DND-41 (cell line): ENCODE data around the gene ZNF528.

Source experiments
- CTCF ChIP-seq: IDR thresholded peaks from 2 replicates; pipeline ENCODE4 v1.5.1; 2012; ENCODE audit warnings: borderline replicate concordance, low read length, moderate library complexity, mild to moderate bottlenecking; ENCODE audit not compliant: poor library complexity, severe bottlenecking; ENCODE audit errors: extremely low read depth
- EZH2 ChIP-seq: IDR thresholded peaks from 3 replicates; pipeline ENCODE4 v1.6.1; 2012; ENCODE audit warnings: borderline replicate concordance, low read depth, mild to moderate bottlenecking, moderate library complexity, low read length, inconsistent platforms; ENCODE audit not compliant: severe bottlenecking

GRCh38 chr19:52397310-52398080 is at the start of gene ZNF528:
- TF ChIP-seq CTCF = no peak
- no peak for TF ChIP-seq EZH2
